Measurements from ENCODE around the gene GEMIN4. TPM values are rescaled to one million over a fixed set of nuclear protein-coding genes. Genes with fewer than 3 reads are reported as not detected.

GEMIN4 gene
- total RNA-seq, 4 donors from 2014 or later: 15.4 to 21.2 (median 19.0) TPM

GRCh38 chr17:743139-743538, 8.9 kb downstream of the GEMIN4 start:
- Histone ChIP-seq H3K27ac (replicated peaks in 1 of 4) (no peak overlapping the region), H3K9me3 (no peaks in the 10 kb centered on the region), H3K27me3 (no peaks in the 10 kb centered on the region), H3K36me3 (peaks cover 46 to 97% (median 90%) of the 10 kb centered on the region in 4 donors), H3K4me3 (no peak overlapping the region), H3K4me1 (no peaks in the 10 kb centered on the region)
- TF ChIP-seq POLR2AphosphoS5 (IDR thresholded peaks at IDR 0.05) (no peak), EP300 (IDR thresholded peaks at IDR 0.05) (no peak), POLR2A (IDR thresholded peaks at IDR 0.05; ENCODE audit: low read depth) (no peak), CTCF (IDR thresholded peaks at IDR 0.05) (no peak)
- DNase-seq (ENCODE audit: extremely low spot score): no peak
- intact Hi-C loops (cut with DNase I): no loop called here
- 86% methylated on average over 4 of the region's 4 CpGs for WGBS

GRCh38 chr17:742147-742793, 9.8 kb downstream of the GEMIN4 start:
- intact Hi-C loops (cut with DNase I): no loop called here
- 83% methylated on average over 11 of the region's 11 CpGs for WGBS

GRCh38 chr17:740240-741017, 11.6 kb downstream of the GEMIN4 start:
- no peak for DNase-seq (ENCODE audit: extremely low spot score)
- Histone ChIP-seq H3K27ac (replicated peaks in 1 of 4) (no peak overlapping the region), H3K36me3 (peaks cover 27 to 71% (median 63%) of the 10 kb centered on the region in 4 donors), H3K9me3 (no peaks in the 10 kb centered on the region), H3K4me3 (no peak overlapping the region), H3K4me1 (no peaks in the 10 kb centered on the region), H3K27me3 (no peaks in the 10 kb centered on the region)
- no peak for TF ChIP-seq CTCF (IDR thresholded peaks at IDR 0.05)
- TF ChIP-seq POLR2AphosphoS5 (IDR thresholded peaks at IDR 0.05): no peak
- TF ChIP-seq POLR2A (IDR thresholded peaks at IDR 0.05; ENCODE audit: low read depth): no peak
- no peak for TF ChIP-seq EP300 (IDR thresholded peaks at IDR 0.05)
- WGBS: 79% methylated on average over 18 of the region's 18 CpGs
- intact Hi-C loops (cut with DNase I): no loop called here

More at GRCh38 chr17:742147-742793, 9.8 kb downstream of the GEMIN4 start:
- Histone ChIP-seq H3K4me3 (no peak overlapping the region), H3K36me3 (peaks cover 42 to 90% (median 82%) of the 10 kb centered on the region in 4 donors), H3K9me3 (no peaks in the 10 kb centered on the region), H3K27me3 (no peaks in the 10 kb centered on the region), H3K27ac (replicated peaks in 1 of 4) (no peak overlapping the region), H3K4me1 (no peaks in the 10 kb centered on the region)
- DNase-seq (ENCODE audit: extremely low spot score): no peak
- no peak for TF ChIP-seq EP300 (IDR thresholded peaks at IDR 0.05)
- no peak for TF ChIP-seq POLR2AphosphoS5 (IDR thresholded peaks at IDR 0.05)
- TF ChIP-seq CTCF (IDR thresholded peaks at IDR 0.05): no peak
- no peak for TF ChIP-seq POLR2A (IDR thresholded peaks at IDR 0.05; ENCODE audit: low read depth)

GRCh38 chr17:737561-738113, 14.4 kb downstream of the GEMIN4 start:
- no peak overlapping the region for H3K27ac ChIP-seq (replicated peaks in 1 of 4)
- H3K36me3 ChIP-seq: peaks cover 12 to 44% (median 37%) of the 10 kb centered on the region in 4 donors
- TF ChIP-seq EP300 (IDR thresholded peaks at IDR 0.05) (no peak), CTCF (IDR thresholded peaks at IDR 0.05) (no peak), POLR2A (IDR thresholded peaks at IDR 0.05; ENCODE audit: low read depth) (no peak), POLR2AphosphoS5 (IDR thresholded peaks at IDR 0.05) (no peak)

More at GRCh38 chr17:737561-738113, 14.4 kb downstream of the GEMIN4 start:
- Histone ChIP-seq H3K9me3 (no peaks in the 10 kb centered on the region), H3K27me3 (no peaks in the 10 kb centered on the region), H3K4me3 (no peak overlapping the region), H3K4me1 (peaks cover 4 to 14% (median 10%) of the 10 kb centered on the region in 4 donors)
- DNase-seq (ENCODE audit: extremely low spot score): no peak
- WGBS: 90% methylated on average over 13 of the region's 13 CpGs
- intact Hi-C loops (cut with DNase I): no loop called here

Measured in esophagus muscularis mucosa (tissue), 4 donors.